Right lung (tissue), 5 donors: Measurements from ENCODE around the gene FRMPD4. TPM values are rescaled to one million over a fixed set of nuclear protein-coding genes. Genes with fewer than 3 reads are reported as not detected.

Source experiments
- DNase-seq, 2 donors: peaks; one replicate each; pipeline ENCODE4 v3.0.0-alpha.2; 2013
- polyA plus RNA-seq, 5 donors: library from polyadenylated mRNA; unstranded; fragments of 120-200 nt; gene quantifications; one replicate each; pipeline versions ENCODE4 v1.2.1 to v1.2.3, GENCODE V29; 2013; ENCODE audit warnings: inconsistent platforms in 1 of 5, low replicate concordance in 1 of 5; ENCODE audit not compliant: insufficient read length in 5 of 5, insufficient read depth in 1 of 5

Gene FRMPD4
- polyA plus RNA-seq, 5 donors = 0.40 to 1.2 (median 0.76) TPM

- DNase-seq = no peak
Measured at GRCh38 chrX:12210196-12210815, 72.0 kb downstream of the FRMPD4 start.

GRCh38 chrX:12210971-12211370, 72.7 kb downstream of the FRMPD4 start:
- no peak for DNase-seq

- no peak for DNase-seq
Measured at GRCh38 chrX:12223650-12224049, 85.4 kb downstream of the FRMPD4 start.

- no peak for DNase-seq
Measured at GRCh38 chrX:12225107-12225506, 86.8 kb downstream of the FRMPD4 start.

- DNase-seq = no peak
Measured at GRCh38 chrX:12227412-12228041, 89.3 kb downstream of the FRMPD4 start.

- no peak for DNase-seq
Measured at GRCh38 chrX:12228862-12229261, 90.6 kb downstream of the FRMPD4 start.

GRCh38 chrX:12229986-12230385, 91.7 kb downstream of the FRMPD4 start:
- peak; percentile 41 to 54 for DNase-seq

GRCh38 chrX:12234534-12235329, 96.5 kb downstream of the FRMPD4 start:
- DNase-seq = peak; percentile 44 to 62

- DNase-seq = no peak
Measured at GRCh38 chrX:12236156-12236555, 97.9 kb downstream of the FRMPD4 start.

- DNase-seq = no peak
Measured at GRCh38 chrX:12237131-12237530, 98.9 kb downstream of the FRMPD4 start.

- no peak for DNase-seq
Measured at GRCh38 chrX:12237771-12238170, 99.5 kb downstream of the FRMPD4 start.

GRCh38 chrX:12239356-12240082, 101.2 kb downstream of the FRMPD4 start:
- no peak for DNase-seq

- DNase-seq = no peak
Measured at GRCh38 chrX:12240491-12240890, 102.2 kb downstream of the FRMPD4 start.

GRCh38 chrX:12241026-12241425, 102.8 kb downstream of the FRMPD4 start:
- no peak for DNase-seq

GRCh38 chrX:12245650-12246645, 107.7 kb downstream of the FRMPD4 start:
- no peak for DNase-seq

- no peak for DNase-seq
Measured at GRCh38 chrX:12249997-12250396, 111.7 kb downstream of the FRMPD4 start.

GRCh38 chrX:12263211-12263610, 124.9 kb downstream of the FRMPD4 start:
- no peak for DNase-seq

- no peak for DNase-seq
Measured at GRCh38 chrX:12269484-12269883, 131.2 kb downstream of the FRMPD4 start.

- DNase-seq = no peak
Measured at GRCh38 chrX:12278151-12278550, 139.9 kb downstream of the FRMPD4 start.

GRCh38 chrX:12282991-12283390, 144.7 kb downstream of the FRMPD4 start:
- DNase-seq = peak; percentile 51 to 64
